MM.1S (cell line): Measurements from ENCODE around the gene ABCB8.

Experiments
- DNase-seq: peaks from one replicate; pipeline ENCODE4 v3.0.0-alpha.2; 2015
- H2AFZ ChIP-seq: fragments of 300-600 bp; sonication (generic); 2 replicates; pipeline ENCODE4 v1.6.0; 2016; ENCODE audit warnings: antibody characterized with exemption, low read length
- H3F3A ChIP-seq: fragments of 300-600 bp; sonication (generic); 2 replicates; pipeline ENCODE4 v1.6.1; 2016; ENCODE audit warnings: mild to moderate bottlenecking, antibody characterized with exemption, low read length, moderate library complexity, mixed read lengths; ENCODE audit not compliant: insufficient read depth
- H3K27ac ChIP-seq: fragments of 300-600 bp; sonication (generic); 2 replicates; pipeline ENCODE4 v1.5.1; 2016; ENCODE audit warnings: mild to moderate bottlenecking, low read length
- H3K27me3 ChIP-seq: fragments of 300-600 bp; sonication (generic); replicated peaks from 2 replicates; pipeline ENCODE4 v1.6.0; 2016; ENCODE audit warnings: low read length; ENCODE audit not compliant: insufficient read depth
- H3K36me3 ChIP-seq: fragments of 300-600 bp; sonication (generic); replicated peaks from 2 replicates; pipeline ENCODE4 v1.6.1; 2016; ENCODE audit warnings: mild to moderate bottlenecking, low read length, mixed read lengths; ENCODE audit not compliant: insufficient read depth
- H3K4me1 ChIP-seq: fragments of 300-600 bp; sonication (generic); 2 replicates; pipeline ENCODE4 v1.6.1; 2016; ENCODE audit warnings: low read length, mixed read lengths
- H3K4me2 ChIP-seq: fragments of 300-600 bp; sonication (generic); 2 replicates; pipeline ENCODE4 v1.6.0; 2016; ENCODE audit warnings: low read depth, low read length
- H3K4me3 ChIP-seq: fragments of 300-600 bp; sonication (generic); 2 replicates; pipeline ENCODE4 v1.5.1; 2016; ENCODE audit warnings: low read length, mixed read lengths
- H3K79me2 ChIP-seq: fragments of 300-600 bp; sonication (generic); 2 replicates; pipeline ENCODE4 v1.6.1; 2016; ENCODE audit warnings: mixed run types, low read length, mixed read lengths
- H3K9ac ChIP-seq: fragments of 300-600 bp; sonication (generic); 2 replicates; pipeline ENCODE4 v1.6.1; 2016; ENCODE audit warnings: low read length, mixed read lengths
- H3K9me2 ChIP-seq: fragments of 300-600 bp; sonication (generic); replicated peaks from 2 replicates; pipeline ENCODE4 v1.6.1; 2016; ENCODE audit warnings: mild to moderate bottlenecking, low read length, mixed read lengths; ENCODE audit not compliant: insufficient read depth
- H3K9me3 ChIP-seq: fragments of 300-600 bp; sonication (generic); replicated peaks from 2 replicates; pipeline ENCODE4 v1.6.1; 2016; ENCODE audit warnings: mild to moderate bottlenecking, low read length, mixed read lengths; ENCODE audit not compliant: insufficient read depth
- H4K20me1 ChIP-seq: fragments of 300-600 bp; sonication (generic); 2 replicates; pipeline ENCODE4 v1.6.1; 2016; ENCODE audit warnings: mild to moderate bottlenecking, low read length, moderate library complexity, mixed read lengths; ENCODE audit not compliant: insufficient read depth
- EZH2 ChIP-seq: fragments of 300-600 bp; sonication (generic); optimal IDR thresholded peaks from 2 replicates; pipeline ENCODE3; 2017; ENCODE audit warnings: low read depth, mild to moderate bottlenecking, antibody characterized with exemption, low read length, mixed read lengths
- EZH2phosphoT487 ChIP-seq: fragments of 300-600 bp; sonication (generic); IDR thresholded peaks from 2 replicates; pipeline ENCODE4 v1.6.1; 2018; ENCODE audit warnings: antibody characterized with exemption, low read length
- TF ChIP-seq, protein P1 (sequence below): fragments of 300-600 bp; sonication (generic); IDR thresholded peaks from 2 replicates; pipeline ENCODE4 v1.5.1; 2016; ENCODE audit warnings: antibody characterized with exemption, low read length, mixed read lengths

The ABCB8 gene

DNA sequence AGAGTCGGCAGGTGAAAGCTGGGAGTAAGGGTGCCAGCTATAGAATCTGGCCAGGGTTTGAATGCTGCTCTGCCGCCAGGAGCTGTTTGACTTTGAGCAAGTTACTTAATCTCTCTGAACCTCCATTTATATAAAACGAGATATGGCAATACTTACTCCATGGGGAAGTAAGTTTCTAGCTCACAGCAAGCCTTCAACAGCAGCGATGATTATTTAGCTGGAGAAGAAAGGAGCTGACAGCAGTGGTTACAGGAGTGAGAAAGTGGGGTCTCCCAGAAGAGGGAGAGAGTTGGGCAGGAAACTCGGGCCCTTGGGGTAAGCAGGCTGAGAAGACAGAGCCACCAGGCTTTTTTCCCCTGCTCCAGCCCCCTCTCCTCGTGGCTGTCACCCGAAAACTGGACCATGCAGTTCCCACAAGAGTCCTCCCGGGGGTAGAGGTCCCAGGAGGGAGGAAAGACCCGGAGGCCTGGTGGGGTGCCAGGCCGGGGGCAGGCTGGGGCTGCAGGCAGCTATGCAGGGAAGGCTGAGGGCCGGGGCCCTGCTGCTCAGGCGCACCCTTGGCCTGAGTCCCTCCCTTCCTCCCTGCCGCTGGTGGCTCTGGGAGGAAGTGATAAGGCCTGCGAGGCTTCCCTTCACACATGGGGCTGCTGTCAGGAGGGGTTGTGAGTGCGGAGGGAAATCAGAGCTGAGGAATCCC, 34.0 kb upstream of the ABCB8 start:
- no peaks in the 10 kb centered on the region for H3K36me3 ChIP-seq
- no peaks in the 10 kb centered on the region for H3K9me3 ChIP-seq
- no peak overlapping the region for H3K27ac ChIP-seq
- DNase-seq = no peak
- H2AFZ ChIP-seq = no peak overlapping the region
- H3K27me3 ChIP-seq = peaks cover 31% of the 10 kb centered on the region
- H3K9ac ChIP-seq = no peak overlapping the region
- no peak overlapping the region for H3K4me3 ChIP-seq
- H3F3A ChIP-seq = no peaks in the 10 kb centered on the region
- H3K9me2 ChIP-seq = no peaks in the 10 kb centered on the region
- no peaks in the 10 kb centered on the region for H3K4me1 ChIP-seq
- no peaks in the 10 kb centered on the region for H3K79me2 ChIP-seq
- H4K20me1 ChIP-seq = no peaks in the 10 kb centered on the region
- H3K4me2 ChIP-seq = no peak overlapping the region
- TF ChIP-seq EZH2phosphoT487 (no peak), EZH2 (no peak)
- TF ChIP-seq, protein P1, sequence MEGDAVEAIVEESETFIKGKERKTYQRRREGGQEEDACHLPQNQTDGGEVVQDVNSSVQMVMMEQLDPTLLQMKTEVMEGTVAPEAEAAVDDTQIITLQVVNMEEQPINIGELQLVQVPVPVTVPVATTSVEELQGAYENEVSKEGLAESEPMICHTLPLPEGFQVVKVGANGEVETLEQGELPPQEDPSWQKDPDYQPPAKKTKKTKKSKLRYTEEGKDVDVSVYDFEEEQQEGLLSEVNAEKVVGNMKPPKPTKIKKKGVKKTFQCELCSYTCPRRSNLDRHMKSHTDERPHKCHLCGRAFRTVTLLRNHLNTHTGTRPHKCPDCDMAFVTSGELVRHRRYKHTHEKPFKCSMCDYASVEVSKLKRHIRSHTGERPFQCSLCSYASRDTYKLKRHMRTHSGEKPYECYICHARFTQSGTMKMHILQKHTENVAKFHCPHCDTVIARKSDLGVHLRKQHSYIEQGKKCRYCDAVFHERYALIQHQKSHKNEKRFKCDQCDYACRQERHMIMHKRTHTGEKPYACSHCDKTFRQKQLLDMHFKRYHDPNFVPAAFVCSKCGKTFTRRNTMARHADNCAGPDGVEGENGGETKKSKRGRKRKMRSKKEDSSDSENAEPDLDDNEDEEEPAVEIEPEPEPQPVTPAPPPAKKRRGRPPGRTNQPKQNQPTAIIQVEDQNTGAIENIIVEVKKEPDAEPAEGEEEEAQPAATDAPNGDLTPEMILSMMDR = no peak

DNA sequence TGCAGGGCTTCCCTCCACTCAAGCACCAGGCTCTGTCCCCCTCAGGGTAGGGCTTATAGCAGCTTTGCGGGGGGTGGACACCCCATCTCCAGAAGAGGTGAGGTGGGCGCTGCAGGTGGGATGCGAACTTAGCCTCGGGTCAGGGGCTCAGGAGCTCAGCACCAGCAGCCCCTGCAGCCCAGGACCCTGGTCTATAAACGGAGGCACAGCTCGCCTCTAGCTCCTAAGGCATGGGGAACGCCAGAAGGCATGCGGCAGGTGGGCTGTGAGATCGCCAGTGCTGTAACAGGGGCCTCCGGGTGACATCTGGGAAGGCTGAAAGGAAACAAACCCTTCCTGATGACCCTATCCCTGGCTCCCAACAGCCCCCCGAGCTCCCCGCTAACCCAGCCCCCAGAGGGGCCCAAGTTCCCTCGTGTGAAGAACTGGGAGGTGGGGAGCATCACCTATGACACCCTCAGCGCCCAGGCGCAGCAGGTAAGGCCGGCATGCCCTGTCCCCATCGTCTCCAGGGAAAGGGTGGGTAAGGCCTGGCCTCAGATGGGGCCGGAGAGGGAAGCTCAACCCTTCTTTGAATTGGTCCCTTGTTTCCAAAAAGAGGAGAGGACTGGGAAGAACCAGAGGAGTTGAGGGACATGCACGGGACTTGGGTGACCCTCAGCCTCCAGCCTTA, 33.3 kb upstream of the ABCB8 start:
- H3K9me3 ChIP-seq = no peaks in the 10 kb centered on the region
- no peak overlapping the region for H3K4me3 ChIP-seq
- H3F3A ChIP-seq = no peaks in the 10 kb centered on the region
- H3K4me1 ChIP-seq = no peaks in the 10 kb centered on the region
- H4K20me1 ChIP-seq = no peaks in the 10 kb centered on the region
- no peak overlapping the region for H3K9ac ChIP-seq
- H2AFZ ChIP-seq = no peak overlapping the region
- H3K27me3 ChIP-seq = peaks cover 24% of the 10 kb centered on the region
- no peak overlapping the region for H3K4me2 ChIP-seq
- no peaks in the 10 kb centered on the region for H3K36me3 ChIP-seq
- H3K27ac ChIP-seq = no peak overlapping the region
- no peak for DNase-seq
- no peaks in the 10 kb centered on the region for H3K79me2 ChIP-seq
- TF ChIP-seq EZH2phosphoT487 (no peak), EZH2 (no peak)
- TF ChIP-seq, protein P1 = no peak
- no peaks in the 10 kb centered on the region for H3K9me2 ChIP-seq

DNA sequence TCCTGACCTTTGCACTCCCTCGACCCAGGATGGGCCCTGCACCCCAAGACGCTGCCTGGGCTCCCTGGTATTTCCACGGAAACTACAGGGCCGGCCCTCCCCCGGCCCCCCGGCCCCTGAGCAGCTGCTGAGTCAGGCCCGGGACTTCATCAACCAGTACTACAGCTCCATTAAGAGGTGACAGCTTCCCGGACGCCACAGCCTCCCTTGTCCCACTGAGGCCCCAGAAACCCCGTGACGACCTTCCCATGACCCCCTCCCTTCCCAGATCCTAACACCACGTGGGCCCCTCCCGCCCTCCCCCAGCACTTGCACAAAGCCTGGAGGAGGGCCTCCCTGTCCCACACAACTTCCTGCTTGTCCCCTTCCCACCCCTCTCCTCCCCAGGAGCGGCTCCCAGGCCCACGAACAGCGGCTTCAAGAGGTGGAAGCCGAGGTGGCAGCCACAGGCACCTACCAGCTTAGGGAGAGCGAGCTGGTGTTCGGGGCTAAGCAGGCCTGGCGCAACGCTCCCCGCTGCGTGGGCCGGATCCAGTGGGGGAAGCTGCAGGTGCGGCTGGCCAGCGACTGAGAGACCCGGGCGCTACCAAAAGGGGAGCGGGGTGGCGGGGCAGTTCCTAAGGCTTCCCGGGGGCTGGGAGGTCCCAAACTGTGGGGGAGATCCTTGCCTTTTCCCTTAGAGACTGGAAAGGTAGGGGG, 31.7 kb upstream of the ABCB8 start:
- Histone ChIP-seq H3K9me3 (no peaks in the 10 kb centered on the region), H3K4me3 (no peak overlapping the region), H3K27ac (no peak overlapping the region), H3K9me2 (no peaks in the 10 kb centered on the region), H3K4me2 (no peak overlapping the region), H3K27me3 (peaks cover 15% of the 10 kb centered on the region), H2AFZ (no peak overlapping the region), H4K20me1 (no peaks in the 10 kb centered on the region), H3F3A (no peaks in the 10 kb centered on the region), H3K9ac (no peak overlapping the region), H3K4me1 (no peaks in the 10 kb centered on the region), H3K36me3 (no peaks in the 10 kb centered on the region), H3K79me2 (no peaks in the 10 kb centered on the region)
- no peak for DNase-seq
- TF ChIP-seq EZH2 (no peak), EZH2phosphoT487 (no peak)
- TF ChIP-seq, protein P1 = no peak
